NCI-H146 treated with DMSO at 0.1 percent for 48 hours (cell line): ENCODE results near the gene PPP1R14B.

Experiments
- DNase-seq: peaks from one replicate; lab custom pipeline; 2025; ENCODE audit not compliant: unreplicated experiment; lab: John Stamatoyannopoulos, UW

Gene PPP1R14B

GRCh38 chr11:64281957-64282770, 35.4 kb upstream of the PPP1R14B start:
- no peak for DNase-seq

GRCh38 chr11:64278576-64279190, 31.9 kb upstream of the PPP1R14B start:
- no peak for DNase-seq

GRCh38 chr11:64276653-64277431, 30.1 kb upstream of the PPP1R14B start:
- no peak for DNase-seq

GRCh38 chr11:64275841-64276240, 29.1 kb upstream of the PPP1R14B start:
- no peak for DNase-seq

GRCh38 chr11:64275031-64275800, 28.5 kb upstream of the PPP1R14B start:
- no peak for DNase-seq

- DNase-seq, result peak; percentile 96
Measured at GRCh38 chr11:64269540-64270220, 22.9 kb upstream of the PPP1R14B start.

- no peak for DNase-seq
Measured at GRCh38 chr11:64268893-64269539, 22.3 kb upstream of the PPP1R14B start.

- peak; percentile 70 for DNase-seq
Measured at GRCh38 chr11:64268025-64268892, 21.5 kb upstream of the PPP1R14B start.

- no peak for DNase-seq
Measured at GRCh38 chr11:64267207-64267945, 20.6 kb upstream of the PPP1R14B start.

- DNase-seq, result no peak
Measured at GRCh38 chr11:64266339-64266738, 19.6 kb upstream of the PPP1R14B start.

GRCh38 chr11:64265176-64266160, 18.7 kb upstream of the PPP1R14B start:
- peak; percentile 48 for DNase-seq

- no peak for DNase-seq
Measured at GRCh38 chr11:64264371-64264852, 17.7 kb upstream of the PPP1R14B start.

GRCh38 chr11:64263947-64264317, 17.2 kb upstream of the PPP1R14B start:
- no peak for DNase-seq

GRCh38 chr11:64263021-64263946, 16.5 kb upstream of the PPP1R14B start:
- DNase-seq, result no peak

- no peak for DNase-seq
Measured at GRCh38 chr11:64262271-64263002, 15.7 kb upstream of the PPP1R14B start.
